GM12891 (cell line): ENCODE data around the gene FBXL17.
A peak's percentile ranks its signal among the peaks of the same experiment; 100 is the strongest.

Experiments
- DNase-seq: peaks from one replicate; pipeline ENCODE4 v3.0.0; 2011; ENCODE audit warnings: low spot score; ENCODE audit not compliant: insufficient read length
- FAIRE-seq: peaks from 2 replicates; lab custom pipeline; 2011; peaks lifted over from hg19 to GRCh38; lab: Jason Lieb, UNC
- PAX5 ChIP-seq: IDR thresholded peaks from 2 replicates; pipeline ENCODE4 v1.6.1; 2011; ENCODE audit warnings: low read length, moderate library complexity, mild to moderate bottlenecking; ENCODE audit not compliant: insufficient read depth, severe bottlenecking
- POLR2A ChIP-seq: IDR thresholded peaks from 2 replicates; pipeline ENCODE4 v1.6.1; 2011; ENCODE audit warnings: low read depth, low read length, control low read depth
- POLR2AphosphoS5 ChIP-seq: IDR thresholded peaks from 2 replicates; pipeline ENCODE4 v1.6.1; 2011; ENCODE audit warnings: low read depth, low read length, control low read depth
- POU2F2 ChIP-seq: IDR thresholded peaks from 2 replicates; pipeline ENCODE4 v1.6.1; 2011; ENCODE audit warnings: low read depth, mild to moderate bottlenecking, control low read depth, low read length, moderate library complexity
- SPI1 ChIP-seq: IDR thresholded peaks from 2 replicates; pipeline ENCODE4 v1.6.1; 2011; ENCODE audit warnings: low read depth, low read length, control low read depth
- TAF1 ChIP-seq: IDR thresholded peaks from 2 replicates; pipeline ENCODE4 v1.6.1; 2011; ENCODE audit warnings: low read depth, low read length, control low read depth

FBXL17 gene

GRCh38 chr5:108260117-108260857, 121.6 kb downstream of the FBXL17 start:
- TF ChIP-seq POLR2AphosphoS5 (no peak), POLR2A (no peak), TAF1 (no peak), POU2F2 (no peak), PAX5 (no peak), SPI1 (no peak)
- DNase-seq (no peak), FAIRE-seq (peak; percentile 95)

DNA sequence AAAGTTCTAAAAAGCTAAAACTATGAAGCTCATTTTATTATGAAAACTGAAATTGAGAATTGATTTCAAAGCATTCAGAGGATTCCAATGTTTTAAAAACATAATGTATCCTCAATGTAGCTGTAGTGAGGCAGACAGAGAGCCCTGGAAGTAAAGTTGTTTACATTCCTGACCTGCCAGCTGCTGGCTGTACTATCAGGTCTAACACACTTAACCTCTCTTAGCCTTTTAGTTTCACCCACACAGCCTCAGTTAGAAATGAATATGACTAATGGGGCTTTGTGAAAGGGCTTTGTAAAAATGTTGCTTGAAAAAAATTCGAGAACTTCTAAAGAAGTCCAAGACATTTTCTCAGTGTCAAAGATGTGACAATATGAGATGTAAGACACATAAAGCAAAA, 122.6 kb downstream of the FBXL17 start:
- TF ChIP-seq SPI1, result no peak
- TF ChIP-seq TAF1, result no peak
- TF ChIP-seq POLR2AphosphoS5, result no peak
- FAIRE-seq, result no peak
- DNase-seq, result no peak

DNA sequence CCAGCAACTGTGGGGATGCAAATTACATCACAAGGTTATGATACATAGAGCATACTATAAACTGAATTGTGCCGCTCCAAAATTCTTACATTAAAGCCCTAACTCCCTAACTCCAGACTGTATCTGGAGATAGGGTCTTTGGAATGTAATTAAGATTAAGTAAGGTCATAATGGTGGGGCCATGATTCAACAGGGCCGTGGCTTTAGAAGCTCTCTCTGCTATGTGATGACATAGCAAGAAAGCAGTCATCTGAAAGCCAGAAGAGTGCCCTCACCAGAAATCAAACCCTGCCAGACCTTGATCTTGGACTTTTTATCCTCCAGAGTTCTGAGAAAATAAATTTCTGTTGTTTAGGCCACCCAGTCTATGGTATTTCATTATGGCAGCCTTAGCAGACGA, 123.9 kb downstream of the FBXL17 start:
- TF ChIP-seq TAF1, result no peak
- TF ChIP-seq PAX5, result no peak
- no peak for TF ChIP-seq POLR2AphosphoS5
- no peak for TF ChIP-seq POU2F2
- TF ChIP-seq SPI1, result no peak
- no peak for TF ChIP-seq POLR2A
- FAIRE-seq (no peak), DNase-seq (no peak)

DNA sequence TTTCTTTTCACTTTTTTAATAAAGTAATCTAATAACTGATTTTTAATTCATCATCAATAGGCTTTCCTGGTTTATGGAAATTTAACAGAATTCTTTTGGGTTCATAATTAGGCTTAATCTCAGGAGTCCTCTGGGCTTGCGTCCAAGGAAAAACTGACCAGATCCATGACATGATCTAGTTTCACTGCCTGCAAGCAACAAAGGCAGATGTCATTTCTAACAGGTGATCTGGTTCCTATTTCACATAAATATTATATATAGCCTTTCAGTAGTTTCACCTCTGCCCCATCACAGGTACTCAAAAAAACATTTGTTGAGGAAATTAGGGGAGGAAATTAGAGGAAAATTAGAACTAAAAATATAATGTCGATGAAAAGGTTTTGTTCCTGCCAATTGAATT, 126.4 kb downstream of the FBXL17 start:
- DNase-seq (no peak), FAIRE-seq (no peak)
- TF ChIP-seq POLR2AphosphoS5 (no peak), POLR2A (no peak), POU2F2 (no peak)

- FAIRE-seq, result no peak
- DNase-seq, result no peak
- TF ChIP-seq POLR2AphosphoS5 (no peak), POU2F2 (no peak), SPI1 (no peak), PAX5 (no peak), TAF1 (no peak)
These were observed 130.5 kb downstream of the FBXL17 start for GRCh38 chr5:108251350-108251749.

DNA sequence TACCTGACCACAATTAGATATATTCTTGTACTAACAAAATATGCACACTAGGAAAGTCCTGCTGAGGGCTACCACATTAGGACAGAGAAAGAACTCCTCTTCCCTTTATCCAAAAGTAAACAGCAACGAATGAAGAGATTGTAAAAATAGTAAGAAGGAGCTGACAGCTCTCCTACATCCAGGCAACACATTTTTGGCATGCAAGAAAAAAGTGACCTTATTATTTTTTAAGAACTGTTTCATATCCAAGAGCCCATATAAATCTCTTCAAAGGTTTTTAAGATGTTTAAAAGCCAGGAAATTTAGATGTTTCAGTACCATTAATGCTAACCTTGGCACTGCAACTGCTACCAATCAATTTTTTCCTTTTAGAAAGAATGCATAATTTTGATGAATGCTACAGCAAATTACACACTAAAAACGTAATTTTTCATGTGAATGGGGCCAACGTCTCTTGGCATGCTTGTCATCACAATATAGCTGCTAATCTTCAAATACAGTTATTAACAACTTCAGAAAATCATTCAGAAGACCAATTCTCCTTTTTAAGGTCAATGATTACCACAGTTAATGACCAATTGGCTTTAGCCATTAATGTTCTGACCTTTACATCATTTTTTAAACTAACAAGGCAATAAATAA, 132.0 kb downstream of the FBXL17 start:
- DNase-seq (no peak), FAIRE-seq (no peak)
- TF ChIP-seq SPI1, result no peak
- no peak for TF ChIP-seq TAF1
- TF ChIP-seq POU2F2, result no peak
- TF ChIP-seq POLR2A, result no peak
- no peak for TF ChIP-seq POLR2AphosphoS5
- TF ChIP-seq PAX5, result no peak

GRCh38 chr5:108249095-108249784, 132.7 kb downstream of the FBXL17 start:
- TF ChIP-seq SPI1 (no peak), PAX5 (no peak), TAF1 (no peak), POLR2AphosphoS5 (no peak), POU2F2 (no peak)
- no peak for FAIRE-seq
- no peak for DNase-seq

- FAIRE-seq, result no peak
- no peak for DNase-seq
- TF ChIP-seq TAF1 (no peak), POU2F2 (no peak), POLR2A (no peak), PAX5 (no peak), SPI1 (no peak), POLR2AphosphoS5 (no peak)
These were observed 142.7 kb downstream of the FBXL17 start for GRCh38 chr5:108238936-108239887.

DNA sequence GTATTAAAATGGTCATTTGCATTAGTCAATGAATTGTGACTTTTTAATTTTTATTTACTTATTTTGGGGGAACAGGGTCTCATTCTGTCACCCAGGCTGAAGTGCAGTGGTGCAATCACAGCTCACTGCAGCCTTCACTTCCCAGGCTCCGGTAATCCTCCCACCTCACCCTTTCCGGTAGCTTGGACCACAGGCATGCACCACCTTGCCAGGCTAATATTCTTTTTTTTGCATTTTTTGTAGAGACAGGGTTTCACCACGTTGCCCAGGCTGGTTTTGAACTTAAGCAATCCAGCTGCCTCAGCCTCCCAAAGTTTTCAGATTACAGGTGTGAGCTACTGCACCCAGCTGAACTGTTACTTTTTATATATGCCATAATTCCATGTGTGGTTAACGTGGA, 143.4 kb downstream of the FBXL17 start:
- DNase-seq (no peak), FAIRE-seq (no peak)
- TF ChIP-seq SPI1, result no peak
- no peak for TF ChIP-seq POU2F2
- no peak for TF ChIP-seq POLR2A
- no peak for TF ChIP-seq TAF1
- no peak for TF ChIP-seq POLR2AphosphoS5
- no peak for TF ChIP-seq PAX5
